Measurements from ENCODE around the gene THSD7A.

THSD7A gene

DNA sequence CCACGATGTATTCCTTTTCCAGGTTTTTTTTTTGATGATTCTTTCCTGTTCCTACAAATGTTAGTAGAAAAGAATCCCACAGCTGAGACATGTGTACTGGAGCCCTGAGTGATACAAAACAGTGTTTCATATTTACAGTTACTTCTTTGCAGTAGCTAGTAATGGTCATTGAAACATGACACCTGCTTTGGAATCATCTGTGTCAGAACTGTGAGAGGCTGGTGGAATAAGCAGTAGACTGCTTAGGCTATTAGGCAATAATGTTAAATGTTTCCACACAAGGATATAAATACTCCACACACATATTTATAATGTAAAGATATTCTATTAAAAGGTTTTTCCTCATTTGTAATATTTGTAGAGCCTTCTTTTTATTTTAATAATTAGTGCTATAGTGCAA lies 394.0 kb downstream of the THSD7A start:
- no peak for DNase-seq

DNA sequence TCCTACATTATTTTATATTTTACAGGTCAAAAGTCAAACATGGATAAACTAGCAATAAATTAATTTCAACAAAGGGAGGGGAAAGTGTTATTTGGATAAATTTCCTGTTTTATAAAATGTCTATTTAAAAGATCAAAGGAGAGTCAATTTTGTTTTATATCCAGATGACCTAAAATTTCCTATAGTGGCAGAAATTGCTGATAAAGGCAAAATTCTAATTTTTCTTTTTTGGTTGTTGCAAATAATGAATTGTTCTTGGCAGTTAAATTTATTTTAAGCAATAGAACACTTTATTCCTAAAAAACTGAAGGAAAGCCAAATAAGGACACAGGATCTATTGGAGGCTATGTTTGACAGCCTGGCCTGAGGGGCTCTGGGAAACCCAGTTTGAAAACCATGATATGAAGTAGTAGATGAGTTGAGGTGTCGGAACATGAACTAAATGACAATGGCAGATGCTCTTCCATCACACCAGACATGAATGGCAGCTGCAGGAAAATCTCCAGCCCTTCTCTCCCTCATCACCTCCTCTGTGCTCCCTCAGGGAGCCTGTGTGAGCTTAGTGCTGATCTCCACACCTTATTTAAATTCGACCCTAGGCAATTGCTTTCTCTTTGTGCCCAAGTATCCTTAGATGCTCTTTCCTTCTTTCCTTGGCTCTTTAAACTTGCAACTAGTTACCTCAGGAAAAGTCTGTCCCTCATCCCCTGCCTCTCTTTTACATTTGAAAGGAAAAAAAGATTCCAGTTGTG lies 395.0 kb downstream of the THSD7A start:
- no peak for DNase-seq

- DNase-seq = no peak
These were observed 395.7 kb downstream of the THSD7A start for GRCh38 chr7:11436316-11436715.

- no peak for DNase-seq
These were observed 397.6 kb downstream of the THSD7A start for GRCh38 chr7:11434366-11434765.

GRCh38 chr7:11430841-11431240 lies 401.2 kb downstream of the THSD7A start:
- DNase-seq = no peak

DNA sequence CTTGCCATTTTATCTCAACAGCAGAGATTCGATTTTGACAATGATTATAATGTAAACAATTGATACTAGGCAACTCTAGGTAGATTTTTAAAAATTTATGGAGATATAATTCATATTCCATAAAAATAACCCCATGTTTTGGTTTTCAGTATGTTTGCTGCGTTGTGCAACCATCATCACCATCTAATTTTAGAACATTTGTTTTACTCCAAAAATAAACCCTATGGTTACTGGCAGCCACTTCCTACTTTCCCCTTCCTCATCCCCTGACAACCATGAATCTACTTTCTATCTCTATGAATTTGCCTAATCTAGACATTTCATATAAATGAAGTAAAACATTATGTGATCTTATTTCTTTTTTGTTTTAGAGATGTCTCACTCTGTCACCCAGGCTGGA lies 401.9 kb downstream of the THSD7A start:
- no peak for DNase-seq

GRCh38 chr7:11428877-11429581 lies 403.0 kb downstream of the THSD7A start:
- DNase-seq = no peak

DNA sequence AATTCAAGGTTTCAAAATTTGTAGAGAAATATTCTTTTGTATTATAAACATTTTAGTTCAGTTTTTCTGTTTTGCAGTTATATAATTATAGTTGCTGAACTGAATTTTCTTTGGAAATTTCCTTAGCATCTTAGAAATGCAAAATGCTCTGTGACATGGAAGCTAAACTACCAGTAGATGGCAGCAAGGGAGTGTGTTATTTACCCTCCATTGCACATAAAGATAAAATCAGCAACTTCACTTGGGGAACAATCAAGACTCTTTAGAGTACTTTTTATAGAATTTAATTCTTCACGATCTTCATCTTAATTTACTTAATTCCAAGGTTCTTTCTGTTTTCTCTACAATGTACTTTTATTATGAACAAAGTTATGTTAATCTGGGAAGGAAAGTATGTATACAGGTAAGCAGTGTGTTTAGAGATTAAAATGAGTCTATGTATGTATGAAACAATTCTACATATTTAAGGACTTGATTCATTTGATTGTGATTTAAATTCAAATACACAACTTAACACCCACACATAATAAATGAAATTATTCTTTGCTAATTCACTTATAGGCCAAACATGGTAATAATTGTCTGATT lies 404.2 kb downstream of the THSD7A start:
- DNase-seq = no peak

DNA sequence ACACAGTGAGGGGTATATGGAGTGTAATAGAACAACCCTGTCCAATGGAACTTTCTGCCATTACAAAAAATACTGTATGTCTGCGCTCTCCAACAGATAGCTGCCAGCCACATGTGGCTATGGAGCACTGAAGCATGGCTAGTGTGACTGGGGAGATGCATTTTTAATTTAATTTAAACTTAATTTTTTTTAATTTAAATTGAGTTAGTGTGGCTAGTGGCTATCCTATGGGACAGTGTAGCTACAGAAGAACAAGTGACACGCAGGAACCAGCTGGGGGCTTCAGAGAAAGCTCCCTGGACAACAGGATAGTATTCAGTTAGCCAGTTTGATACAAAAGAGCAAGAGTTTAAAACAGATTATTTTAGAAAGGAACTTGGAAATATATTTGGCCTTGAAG lies 408.0 kb downstream of the THSD7A start:
- DNase-seq = no peak

DNA sequence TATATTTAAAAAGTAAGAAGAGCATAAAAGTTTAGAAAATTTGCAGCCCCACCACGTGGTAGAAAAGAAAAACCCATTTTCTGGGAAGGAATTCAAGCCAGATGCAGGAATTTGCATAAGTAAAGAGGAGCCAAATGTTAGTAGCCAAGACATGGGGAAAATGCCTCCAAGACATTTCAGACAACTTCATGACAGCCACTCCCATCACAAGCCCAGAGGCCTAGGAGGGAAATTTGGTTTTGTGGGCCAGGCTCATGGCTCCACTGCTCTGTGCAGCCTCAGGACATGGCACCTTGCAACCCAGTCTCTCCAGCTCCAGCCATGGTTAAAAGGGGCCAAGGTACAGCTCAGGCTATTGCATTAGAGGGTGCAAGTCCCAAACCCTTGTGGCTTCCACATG lies 411.9 kb downstream of the THSD7A start:
- no peak for DNase-seq

DNA sequence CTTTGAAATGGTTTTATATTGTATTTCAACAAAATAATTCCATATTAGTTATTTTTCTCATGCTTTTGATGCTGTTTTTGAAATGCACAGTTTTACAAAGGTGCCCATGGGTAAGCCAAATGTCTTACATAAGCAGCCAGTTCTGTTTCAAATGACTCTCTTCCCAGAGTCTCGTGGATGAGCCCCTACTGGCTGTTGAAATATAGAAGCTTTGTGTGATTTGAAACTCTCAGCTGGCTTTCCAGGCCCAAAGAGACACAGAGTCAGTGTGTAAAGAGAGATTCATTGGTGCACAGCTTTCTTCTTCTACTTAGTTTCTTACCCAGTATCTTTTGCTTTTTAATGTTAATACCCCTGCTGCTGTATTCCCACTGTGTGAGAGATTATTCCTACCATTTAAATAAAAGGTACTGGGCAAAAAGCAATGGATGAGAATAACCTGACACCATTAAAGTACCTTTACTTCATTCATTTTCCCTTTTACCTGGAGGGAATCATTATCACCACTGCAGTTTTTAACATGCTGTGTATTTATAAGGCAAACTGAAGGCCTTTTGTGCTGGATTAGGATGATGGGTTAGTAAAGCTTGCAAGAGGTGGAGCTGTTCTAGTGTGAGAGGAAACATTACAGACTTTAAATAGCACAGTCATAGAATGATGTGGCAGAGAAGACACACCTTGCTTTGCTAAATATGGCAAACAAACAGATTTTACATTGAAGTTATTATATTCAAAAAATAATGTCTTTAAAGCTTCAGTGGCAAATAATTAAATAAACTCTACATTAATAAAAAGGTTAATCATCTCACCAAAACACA lies 415.1 kb downstream of the THSD7A start:
- DNase-seq = no peak

GRCh38 chr7:11415101-11415500 lies 416.9 kb downstream of the THSD7A start:
- DNase-seq = no peak

- DNase-seq = no peak
These were observed 418.1 kb downstream of the THSD7A start for GRCh38 chr7:11413901-11414300.

- no peak for DNase-seq
These were observed 420.0 kb downstream of the THSD7A start for GRCh38 chr7:11412036-11412435.

- DNase-seq = no peak
These were observed 421.0 kb downstream of the THSD7A start for GRCh38 chr7:11410656-11411644.

DNA sequence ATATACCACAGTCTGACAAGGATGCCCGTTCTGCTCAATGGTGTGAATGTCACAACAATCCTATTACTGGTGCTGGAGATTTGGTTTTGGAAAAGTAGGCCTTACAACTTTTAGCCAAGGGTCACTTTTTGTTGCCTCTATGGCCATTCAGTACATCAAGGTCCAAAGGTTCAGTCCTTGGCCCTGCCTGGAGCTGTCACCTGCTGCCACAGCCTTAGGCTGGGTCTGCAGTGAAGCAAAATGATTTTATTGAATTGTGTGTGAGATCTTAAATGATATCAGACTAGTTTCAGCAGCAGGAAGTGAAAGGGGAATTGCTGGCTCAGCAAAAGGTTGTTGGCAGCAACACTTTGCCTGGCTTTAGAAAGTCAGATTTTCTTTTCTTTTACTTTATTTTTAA lies 427.6 kb downstream of the THSD7A start:
- DNase-seq = no peak

DNA sequence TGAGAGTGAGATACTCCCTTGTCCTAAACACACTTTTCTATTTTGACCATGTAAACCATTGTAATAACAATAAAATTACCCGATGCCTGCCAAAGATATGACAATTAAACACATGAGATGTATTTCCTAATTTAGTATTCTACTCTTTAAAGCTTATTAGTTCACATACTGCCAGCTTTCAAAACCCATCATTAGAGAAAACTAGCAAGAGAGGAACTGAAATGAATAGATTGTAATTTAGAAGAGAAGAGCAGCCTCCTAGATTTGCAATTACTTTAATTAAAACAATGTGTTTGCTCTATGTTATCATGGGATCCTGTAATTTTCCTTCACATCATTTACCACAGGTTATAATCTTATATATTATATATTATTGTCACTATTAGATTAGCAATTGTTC lies 428.2 kb downstream of the THSD7A start:
- DNase-seq = no peak

DNA sequence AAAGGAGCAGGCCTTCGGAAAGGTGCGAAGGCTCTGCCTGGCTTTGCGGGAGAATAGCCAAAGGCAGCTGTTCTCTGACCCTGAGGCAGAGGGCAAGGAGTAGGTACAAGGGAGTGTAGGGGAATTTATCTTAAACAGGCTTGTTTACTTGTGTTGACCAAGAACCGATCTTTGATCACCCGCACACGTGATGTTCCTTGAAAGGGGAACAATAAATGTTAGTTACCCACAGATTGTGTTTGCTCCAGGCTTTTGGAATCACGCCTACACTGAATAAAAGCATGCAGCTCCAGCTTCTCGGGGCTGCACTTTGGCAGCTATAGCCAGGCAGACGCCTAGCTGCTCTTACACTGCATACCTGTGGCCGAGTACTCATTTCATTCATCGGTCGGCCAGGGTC lies 437.6 kb downstream of the THSD7A start:
- no peak for DNase-seq

- no peak for DNase-seq
These were observed 452.4 kb downstream of the THSD7A start for GRCh38 chr7:11379641-11380040.

DNA sequence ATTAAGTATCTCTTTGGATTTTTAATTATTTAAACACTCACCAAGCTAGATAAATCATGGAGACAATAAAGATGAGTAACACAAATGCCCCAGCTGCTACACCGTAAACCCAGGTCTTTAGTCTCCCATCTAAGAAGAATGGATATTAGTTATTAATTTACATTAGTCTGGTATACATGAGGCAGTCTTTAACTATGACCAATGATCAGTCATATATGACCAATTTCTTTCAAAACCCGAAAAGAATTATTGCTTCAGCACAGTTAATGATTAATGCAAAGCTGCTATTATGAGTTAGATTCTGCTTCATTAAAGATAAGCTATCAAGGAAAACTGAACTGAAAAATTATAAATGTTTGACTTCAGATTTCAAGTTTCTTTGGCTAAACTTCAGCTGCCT lies 455.5 kb downstream of the THSD7A start:
- no peak for DNase-seq

DNA sequence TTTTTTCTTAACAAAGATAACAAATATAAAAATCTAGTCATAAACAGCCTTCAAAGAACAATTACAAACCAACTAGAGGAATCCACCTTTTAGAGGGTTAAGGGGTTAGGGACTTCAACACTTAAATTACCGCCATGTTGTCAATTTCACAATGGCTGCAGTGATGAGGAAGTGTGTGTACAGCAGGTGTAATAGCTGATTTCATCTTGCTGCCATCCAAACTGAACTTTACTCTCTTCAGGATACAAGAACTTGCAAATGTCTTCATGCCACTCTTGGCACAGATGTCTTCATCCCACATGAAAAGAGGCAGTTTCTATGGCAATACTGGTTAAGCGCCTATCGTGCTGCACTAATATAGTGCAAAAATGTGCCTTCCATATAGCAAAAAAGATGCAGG lies 457.4 kb downstream of the THSD7A start:
- no peak for DNase-seq

DNA sequence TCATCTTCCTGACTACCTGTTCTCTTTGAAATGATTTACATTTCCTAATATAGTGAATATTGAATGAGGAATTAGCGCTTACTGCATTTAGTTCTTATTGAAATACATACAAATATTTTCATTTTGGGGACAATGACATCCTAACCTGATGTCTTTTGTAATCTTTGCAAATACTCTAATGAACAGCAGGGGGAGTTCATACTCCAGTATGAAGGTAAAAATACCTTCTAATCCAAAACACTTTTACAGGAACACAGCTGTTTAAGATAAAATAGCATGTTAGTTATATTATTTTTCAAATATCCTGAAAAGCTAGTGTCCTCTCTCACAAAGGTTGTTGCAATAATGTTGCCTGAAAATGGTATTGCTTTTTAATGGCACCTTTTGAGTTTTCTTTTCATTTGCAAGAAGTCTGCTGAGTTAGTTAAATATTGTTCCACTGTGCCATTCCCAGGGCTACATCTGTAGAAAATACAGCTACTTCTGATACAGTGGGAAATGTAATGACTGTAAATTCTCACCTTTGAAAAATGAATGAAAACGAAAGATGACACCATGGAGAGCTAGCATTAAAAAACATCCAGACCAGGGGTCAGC lies 458.4 kb downstream of the THSD7A start:
- no peak for DNase-seq
